LoVo (cell line): ENCODE data around the gene COL11A1.
"Not testable (repeated sequence)": the region's sequence is repeated elsewhere in the genome, so short reads cannot be mapped to it uniquely, and the experiment has no call there.

Experiments used
- DNase-seq: peaks from one replicate; pipeline ENCODE4 v3.0.0-alpha.2; 2016; ENCODE audit warnings: low spot score

COL11A1 gene

DNA sequence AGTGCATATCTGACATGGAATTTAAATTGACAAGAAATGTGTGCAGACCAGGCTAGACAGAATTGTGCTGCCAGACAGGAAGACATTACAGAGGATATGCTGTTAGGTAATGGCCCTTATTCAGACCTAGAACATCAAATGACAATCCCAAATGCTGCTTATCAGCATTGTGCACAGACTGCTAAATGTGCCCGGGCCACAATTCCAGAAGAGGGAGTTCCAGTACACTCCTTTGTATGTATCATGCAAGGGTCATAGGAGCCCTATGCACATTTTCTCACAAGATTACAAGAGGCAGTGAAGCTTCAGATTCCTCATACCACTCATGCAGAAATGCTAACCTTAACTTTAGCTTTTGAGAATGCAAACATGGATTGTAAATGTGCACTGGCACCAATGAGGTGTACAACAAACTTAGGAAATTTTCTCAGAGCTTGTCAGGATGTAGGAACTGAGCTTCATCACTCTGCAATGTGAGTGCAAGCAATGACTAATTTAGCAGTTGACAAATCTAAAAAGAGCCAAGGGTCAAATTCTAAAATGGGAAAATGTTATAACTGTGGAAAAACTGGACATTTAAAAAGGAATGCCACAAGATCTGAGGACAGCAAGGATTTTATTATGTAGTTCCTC, 273.5 kb downstream of the COL11A1 start:
- no peak for DNase-seq

DNA sequence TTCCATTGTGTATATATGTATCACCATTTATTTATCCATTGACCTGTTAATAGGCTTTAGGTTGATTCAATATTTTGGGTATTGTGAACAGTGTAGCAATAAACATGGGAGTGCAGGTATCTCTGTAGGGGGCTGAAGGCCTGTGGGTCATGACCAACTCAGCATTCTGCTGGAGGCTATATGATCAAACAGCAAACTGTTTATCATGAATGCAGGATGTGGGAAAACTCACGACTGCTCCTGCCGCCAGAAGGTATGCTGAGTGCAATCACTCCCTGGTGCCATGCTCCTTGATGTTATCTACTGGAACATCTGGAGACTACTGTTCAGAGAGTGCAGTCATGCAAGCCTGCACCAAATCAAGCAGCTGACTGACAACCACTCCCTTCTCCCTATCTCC, 275.2 kb downstream of the COL11A1 start:
- DNase-seq: no peak

DNA sequence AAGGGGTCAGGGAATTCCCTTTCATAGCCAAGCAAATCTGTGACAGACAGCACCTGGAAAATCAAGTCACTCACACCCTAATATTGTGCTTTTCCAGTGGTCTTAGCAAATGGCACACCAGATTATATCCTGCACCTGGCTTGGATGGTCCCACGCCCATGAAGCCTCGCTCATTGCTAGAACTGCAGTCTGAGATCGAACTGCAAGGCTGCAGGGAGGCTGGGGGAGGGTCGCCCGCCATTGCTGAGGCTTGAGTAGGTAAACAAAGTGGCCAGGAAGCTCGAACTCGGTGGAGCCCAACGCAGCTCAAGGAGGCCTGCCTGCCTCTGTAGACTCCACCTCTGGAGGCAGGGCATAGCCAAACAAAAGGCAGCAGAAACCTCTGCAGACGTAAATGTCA, 281.6 kb downstream of the COL11A1 start:
- DNase-seq: not testable (repeated sequence)
